Neural progenitor cell (in vitro differentiated cells): ENCODE measurements around the gene ZNF564. TPM values are rescaled to one million over a fixed set of nuclear protein-coding genes. Genes with fewer than 3 reads are reported as not detected.

Experiments used
- DNase-seq: peaks from one replicate; pipeline ENCODE4 v3.0.0-alpha.2; 2016; ENCODE audit warnings: low spot score
- H2AFZ ChIP-seq: fragments of 200-600 bp; sonication (generic); replicated peaks from 2 replicates; pipeline ENCODE4 v1.6.1; 2016; ENCODE audit warnings: antibody characterized with exemption
- H3F3A ChIP-seq: fragments of 200-600 bp; sonication (generic); 2 replicates; pipeline ENCODE4 v1.6.1; 2016; ENCODE audit warnings: antibody characterized with exemption, low read depth
- H3K27ac ChIP-seq: fragments of 200-600 bp; sonication (generic); 2 replicates; pipeline ENCODE4 v1.5.1; 2016; ENCODE audit warnings: mild to moderate bottlenecking
- H3K27me3 ChIP-seq: fragments of 200-600 bp; sonication (generic); 2 replicates; pipeline ENCODE4 v1.6.1; 2016; ENCODE audit warnings: mild to moderate bottlenecking, moderate library complexity
- H3K36me3 ChIP-seq: fragments of 200-600 bp; sonication (generic); 2 replicates; pipeline ENCODE4 v1.5.1; 2016
- H3K4me1 ChIP-seq: fragments of 200-600 bp; sonication (generic); 2 replicates; pipeline ENCODE4 v1.6.1; 2016; ENCODE audit warnings: mixed run types
- H3K4me2 ChIP-seq: fragments of 200-600 bp; sonication (generic); 2 replicates; pipeline ENCODE4 v1.6.1; 2016
- H3K4me3 ChIP-seq: fragments of 200-600 bp; sonication (generic); 2 replicates; pipeline ENCODE4 v1.5.1; 2016
- H3K79me2 ChIP-seq: fragments of 200-600 bp; sonication (generic); 2 replicates; pipeline ENCODE4 v1.6.1; 2016; ENCODE audit warnings: low read depth
- H3K9ac ChIP-seq: fragments of 200-600 bp; sonication (generic); 2 replicates; pipeline ENCODE4 v1.6.1; 2016
- H3K9me3 ChIP-seq: fragments of 200-600 bp; sonication (generic); 2 replicates; pipeline ENCODE4 v1.5.1; 2016; ENCODE audit warnings: low read depth
- H4K20me1 ChIP-seq: fragments of 200-600 bp; sonication (generic); 2 replicates; pipeline ENCODE4 v1.6.1; 2016; ENCODE audit warnings: low read depth
- H3K27ac Mint-ChIP-seq: 3 replicates; pipeline ENCODE4 v1.8.0; 2021; ENCODE audit warnings: mixed read lengths
- H3K27me3 Mint-ChIP-seq: 2 replicates; pipeline ENCODE4 v1.8.0; 2022; ENCODE audit warnings: low read depth, mild to moderate bottlenecking, inconsistent platforms, moderate library complexity, mixed read lengths; ENCODE audit not compliant: insufficient read depth
- H3K36me3 Mint-ChIP-seq: 3 replicates; pipeline ENCODE4 v1.8.0; 2021; ENCODE audit warnings: mixed read lengths
- H3K4me1 Mint-ChIP-seq: 3 replicates; pipeline ENCODE4 v1.8.0; 2021; ENCODE audit warnings: mixed read lengths
- H3K4me3 Mint-ChIP-seq: 3 replicates; pipeline ENCODE4 v1.8.0; 2021; ENCODE audit warnings: mild to moderate bottlenecking, moderate library complexity, mixed read lengths
- H3K9me3 Mint-ChIP-seq: 3 replicates; pipeline ENCODE4 v1.8.0; 2020; ENCODE audit warnings: mixed read lengths
- EZH2 ChIP-seq: fragments of 200-600 bp; sonication (generic); IDR thresholded peaks from 2 replicates; pipeline ENCODE4 v1.6.1; 2017; ENCODE audit warnings: antibody characterized with exemption, mild to moderate bottlenecking, moderate library complexity
- EZH2phosphoT487 ChIP-seq: fragments of 200-600 bp; sonication (generic); IDR thresholded peaks from 2 replicates; pipeline ENCODE4 v1.6.1; 2017; ENCODE audit warnings: antibody characterized with exemption
- total RNA-seq: library from RNA; depleted of rRNA; stranded (reverse); fragments of >200 nt; gene quantifications from 2 replicates; pipeline ENCODE4 v1.2.3, GENCODE V29; 2015; ENCODE audit warnings: low replicate concordance
- TF ChIP-seq, protein P1 (sequence below): fragments of 200-600 bp; sonication (generic); IDR thresholded peaks from 2 replicates; pipeline ENCODE4 v1.5.1; 2017; ENCODE audit warnings: antibody characterized with exemption, mild to moderate bottlenecking

ZNF564 gene
- total RNA-seq, 1 donor from 2014 or later: 13.9 TPM

DNA sequence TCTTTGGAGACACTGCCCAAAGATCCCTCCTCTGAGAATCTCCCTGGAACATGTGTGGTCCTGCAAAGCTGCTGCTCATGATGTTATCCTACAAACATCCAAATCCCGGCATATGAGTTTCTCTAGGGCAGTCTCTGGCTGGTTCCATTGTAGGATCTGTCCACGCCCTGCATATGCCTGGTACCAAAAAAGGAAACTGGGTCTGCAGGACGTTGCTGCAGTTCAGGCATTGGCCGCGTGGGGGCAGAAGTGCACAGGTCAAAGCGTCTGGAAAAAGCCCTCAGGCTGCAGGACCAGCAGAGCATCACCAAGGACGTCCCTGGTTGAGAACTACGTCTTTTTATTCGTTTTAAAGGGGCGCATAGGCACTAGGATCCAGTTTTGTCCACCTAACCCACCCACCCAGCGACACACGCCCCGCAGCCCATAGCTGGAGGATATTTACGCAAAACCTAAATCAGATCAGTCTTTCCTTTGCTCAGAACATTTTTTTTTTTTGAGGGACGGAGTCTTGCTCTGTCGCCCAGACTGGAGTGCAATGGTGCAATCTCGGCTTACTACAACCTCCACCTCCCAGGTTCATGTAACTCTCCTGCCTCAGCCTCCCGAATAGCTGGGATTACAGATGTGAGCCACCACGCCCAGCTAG is 12.9 kb upstream of the ZNF564 start:
- Mint-ChIP-seq H3K4me1 (no peaks in the 10 kb centered on the region), H3K27ac (no peak overlapping the region), H3K9me3 (peaks cover 2% of the 10 kb centered on the region), H3K27me3 (no peaks in the 10 kb centered on the region), H3K36me3 (no peaks in the 10 kb centered on the region), H3K4me3 (peak overlapping the region; percentile 33)
- Histone ChIP-seq H3K27me3 (no peaks in the 10 kb centered on the region), H3K4me2 (no peak overlapping the region), H3K9ac (no peak overlapping the region), H3F3A (no peaks in the 10 kb centered on the region), H3K4me3 (no peak overlapping the region), H3K27ac (no peak overlapping the region), H3K4me1 (no peaks in the 10 kb centered on the region), H3K9me3 (no peaks in the 10 kb centered on the region), H2AFZ (peak overlapping the region; percentile 65), H3K79me2 (no peaks in the 10 kb centered on the region), H4K20me1 (no peaks in the 10 kb centered on the region), H3K36me3 (no peaks in the 10 kb centered on the region)
- no peak for TF ChIP-seq EZH2phosphoT487
- TF ChIP-seq, protein P1, sequence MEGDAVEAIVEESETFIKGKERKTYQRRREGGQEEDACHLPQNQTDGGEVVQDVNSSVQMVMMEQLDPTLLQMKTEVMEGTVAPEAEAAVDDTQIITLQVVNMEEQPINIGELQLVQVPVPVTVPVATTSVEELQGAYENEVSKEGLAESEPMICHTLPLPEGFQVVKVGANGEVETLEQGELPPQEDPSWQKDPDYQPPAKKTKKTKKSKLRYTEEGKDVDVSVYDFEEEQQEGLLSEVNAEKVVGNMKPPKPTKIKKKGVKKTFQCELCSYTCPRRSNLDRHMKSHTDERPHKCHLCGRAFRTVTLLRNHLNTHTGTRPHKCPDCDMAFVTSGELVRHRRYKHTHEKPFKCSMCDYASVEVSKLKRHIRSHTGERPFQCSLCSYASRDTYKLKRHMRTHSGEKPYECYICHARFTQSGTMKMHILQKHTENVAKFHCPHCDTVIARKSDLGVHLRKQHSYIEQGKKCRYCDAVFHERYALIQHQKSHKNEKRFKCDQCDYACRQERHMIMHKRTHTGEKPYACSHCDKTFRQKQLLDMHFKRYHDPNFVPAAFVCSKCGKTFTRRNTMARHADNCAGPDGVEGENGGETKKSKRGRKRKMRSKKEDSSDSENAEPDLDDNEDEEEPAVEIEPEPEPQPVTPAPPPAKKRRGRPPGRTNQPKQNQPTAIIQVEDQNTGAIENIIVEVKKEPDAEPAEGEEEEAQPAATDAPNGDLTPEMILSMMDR: peak; percentile 98
- DNase-seq: peak; percentile 87

DNA sequence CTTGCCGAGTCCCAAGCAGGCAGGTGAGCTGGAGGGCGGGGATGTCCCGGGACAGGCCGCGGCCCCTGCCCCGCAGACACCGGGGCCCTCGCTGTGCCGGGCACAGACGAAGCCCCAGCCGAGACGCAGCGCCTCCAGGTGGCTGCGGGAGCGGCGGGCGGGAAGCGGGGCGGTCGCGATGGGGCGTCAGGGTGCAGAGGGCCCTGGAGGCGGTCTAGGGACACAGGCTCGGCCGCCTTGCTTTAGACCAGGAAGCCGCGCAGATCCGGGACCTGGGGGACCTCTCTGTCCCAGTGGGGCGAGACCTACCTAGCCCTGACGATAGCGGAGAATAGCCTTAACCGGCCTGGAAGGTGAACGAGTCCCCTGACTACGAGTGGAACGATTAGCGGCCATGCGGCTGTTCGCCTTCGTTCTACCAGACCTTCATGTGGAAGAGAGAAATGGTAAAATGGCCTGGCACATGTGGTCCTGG is 4.2 kb upstream of the ZNF564 start:
- Histone ChIP-seq H3K27ac (no peak overlapping the region), H4K20me1 (peaks cover 3% of the 10 kb centered on the region), H3K27me3 (no peaks in the 10 kb centered on the region), H3K4me1 (no peaks in the 10 kb centered on the region), H2AFZ (no peak overlapping the region), H3K9me3 (no peaks in the 10 kb centered on the region), H3K36me3 (no peaks in the 10 kb centered on the region), H3K4me2 (no peak overlapping the region), H3K4me3 (no peak overlapping the region), H3F3A (peaks cover 16% of the 10 kb centered on the region), H3K79me2 (peaks cover 3% of the 10 kb centered on the region), H3K9ac (no peak overlapping the region)
- DNase-seq: no peak
- peaks cover 4% of the 10 kb centered on the region for H3K27me3 Mint-ChIP-seq
- TF ChIP-seq EZH2phosphoT487 (no peak), EZH2 (no peak)
- TF ChIP-seq, protein P1: no peak
- no peaks in the 10 kb centered on the region for H3K36me3 Mint-ChIP-seq
- H3K9me3 Mint-ChIP-seq: peaks cover 5% of the 10 kb centered on the region
- H3K4me3 Mint-ChIP-seq: peak overlapping the region; percentile 41
- H3K4me1 Mint-ChIP-seq: peaks cover 8% of the 10 kb centered on the region
- no peak overlapping the region for H3K27ac Mint-ChIP-seq

DNA sequence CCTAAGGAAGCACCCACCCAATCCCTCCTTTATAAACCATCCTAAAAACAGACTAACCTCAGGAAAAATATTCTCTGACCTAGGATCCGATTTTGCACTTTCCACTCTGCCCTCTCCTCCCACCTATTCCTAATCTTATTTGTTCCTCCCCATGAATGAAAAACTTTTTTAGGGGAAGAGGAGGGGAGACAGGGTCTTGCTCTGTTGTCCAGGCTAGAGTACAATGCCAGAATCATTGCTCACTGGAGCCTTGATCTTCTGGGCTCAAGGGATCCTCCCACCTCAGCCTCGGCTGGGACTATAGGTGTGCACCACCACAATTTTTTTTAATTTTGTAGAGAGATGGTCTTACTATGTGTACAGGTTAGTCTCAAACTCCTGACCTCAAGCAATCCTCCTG is 4.4 kb downstream of the ZNF564 start:
- peaks cover 12% of the 10 kb centered on the region for H3K4me1 ChIP-seq
- peaks cover 16% of the 10 kb centered on the region for H3F3A ChIP-seq
- H3K9ac ChIP-seq: no peak overlapping the region
- Mint-ChIP-seq H3K9me3 (peaks cover 62% of the 10 kb centered on the region), H3K27me3 (peaks cover 2% of the 10 kb centered on the region), H3K4me3 (peak overlapping the region; percentile 30), H3K4me1 (peaks cover 5% of the 10 kb centered on the region), H3K27ac (no peak overlapping the region), H3K36me3 (peaks cover 59% of the 10 kb centered on the region)
- H3K27me3 ChIP-seq: no peaks in the 10 kb centered on the region
- H3K9me3 ChIP-seq: no peaks in the 10 kb centered on the region
- H3K4me2 ChIP-seq: no peak overlapping the region
- peaks cover 4% of the 10 kb centered on the region for H4K20me1 ChIP-seq
- H2AFZ ChIP-seq: no peak overlapping the region
- TF ChIP-seq EZH2 (no peak), EZH2phosphoT487 (no peak)
- TF ChIP-seq, protein P1: no peak
- no peaks in the 10 kb centered on the region for H3K36me3 ChIP-seq
- H3K27ac ChIP-seq: no peak overlapping the region
- no peak for DNase-seq
- H3K79me2 ChIP-seq: peaks cover 87% of the 10 kb centered on the region
- no peak overlapping the region for H3K4me3 ChIP-seq
